HEK293 (cell line): ENCODE measurements around the gene DPYSL3.

Source experiments
- CTCF ChIP-seq: fragments of 450-650 bp; formaldehyde crosslinking; IDR thresholded peaks from 2 replicates; pipeline ENCODE4 v1.5.1; 2016; ENCODE audit warnings: missing biosample characterization, missing genetic modification characterization
- KLF16 ChIP-seq: fragments of 450-650 bp; formaldehyde crosslinking; IDR thresholded peaks from 2 replicates; pipeline ENCODE4 v1.5.1; 2017; ENCODE audit warnings: missing biosample characterization, missing genetic modification characterization
- OVOL3 ChIP-seq: fragments of 450-650 bp; formaldehyde crosslinking; IDR thresholded peaks from 2 replicates; pipeline ENCODE4 v1.5.1; 2016; ENCODE audit warnings: missing biosample characterization, missing genetic modification characterization
- PRDM1 ChIP-seq: fragments of 450-650 bp; formaldehyde crosslinking; IDR thresholded peaks from 2 replicates; pipeline ENCODE4; 2016; ENCODE audit warnings: missing biosample characterization, missing genetic modification characterization
- ZNF112 ChIP-seq: fragments of 450-650 bp; formaldehyde crosslinking; IDR thresholded peaks from 2 replicates; pipeline ENCODE4 v1.5.0; 2017; ENCODE audit warnings: missing biosample characterization, missing genetic modification characterization
- ZNF549 ChIP-seq: fragments of 450-650 bp; IDR thresholded peaks from 2 replicates; pipeline ENCODE4 v1.5.1; 2018; ENCODE audit warnings: missing biosample characterization, missing genetic modification characterization, mild to moderate bottlenecking, inconsistent platforms, moderate library complexity
- ZNF561 ChIP-seq: fragments of 450-650 bp; IDR thresholded peaks from 2 replicates; pipeline ENCODE4 v1.5.1; 2018; ENCODE audit warnings: missing biosample characterization, missing genetic modification characterization, borderline replicate concordance
- ZNF621 ChIP-seq: fragments of 450-650 bp; formaldehyde crosslinking; IDR thresholded peaks from 2 replicates; pipeline ENCODE4 v1.5.1; 2017; ENCODE audit warnings: missing biosample characterization, missing genetic modification characterization
- ZNF837 ChIP-seq: fragments of 450-650 bp; formaldehyde crosslinking; IDR thresholded peaks from 2 replicates; pipeline ENCODE4 v1.5.1; 2016; ENCODE audit warnings: missing biosample characterization, missing genetic modification characterization

- no peak for TF ChIP-seq ZNF549
- no peak for TF ChIP-seq ZNF837 (tag by site-specific recombination)
- no peak for TF ChIP-seq PRDM1 (tag by site-specific recombination)
- TF ChIP-seq CTCF (tag by site-specific recombination) = no peak
- no peak for TF ChIP-seq ZNF561 (tag by site-specific recombination)
- TF ChIP-seq KLF16 (tag by site-specific recombination) = no peak
- no peak for TF ChIP-seq ZNF112 (tag by site-specific recombination)
- no peak for TF ChIP-seq OVOL3 (tag by site-specific recombination)
- TF ChIP-seq ZNF621 (tag by site-specific recombination) = no peak
Measured at GRCh38 chr5:147359101-147359500, 150.8 kb downstream of the DPYSL3 start.
